Gastroesophageal sphincter (tissue), 3 donors: Measurements from ENCODE around the gene MKLN1.

Source experiments
- CTCF ChIP-seq, 4 experiments: fragments of 200-600 bp in 2 of 4; fragments of 450-650 bp in 2 of 4; sonication (generic) in 1 of 4; IDR thresholded peaks; one replicate each; pipeline ENCODE4 v1.5.1; 2017 to 2019; ENCODE audit warnings: antibody characterized with exemption in 4 of 4, mild to moderate bottlenecking in 2 of 4, moderate library complexity in 2 of 4
- EP300 ChIP-seq: sonication (generic); formaldehyde crosslinking; IDR thresholded peaks from one replicate; pipeline ENCODE4 v1.6.1; 2017; ENCODE audit warnings: antibody characterized with exemption, mild to moderate bottlenecking

DNA sequence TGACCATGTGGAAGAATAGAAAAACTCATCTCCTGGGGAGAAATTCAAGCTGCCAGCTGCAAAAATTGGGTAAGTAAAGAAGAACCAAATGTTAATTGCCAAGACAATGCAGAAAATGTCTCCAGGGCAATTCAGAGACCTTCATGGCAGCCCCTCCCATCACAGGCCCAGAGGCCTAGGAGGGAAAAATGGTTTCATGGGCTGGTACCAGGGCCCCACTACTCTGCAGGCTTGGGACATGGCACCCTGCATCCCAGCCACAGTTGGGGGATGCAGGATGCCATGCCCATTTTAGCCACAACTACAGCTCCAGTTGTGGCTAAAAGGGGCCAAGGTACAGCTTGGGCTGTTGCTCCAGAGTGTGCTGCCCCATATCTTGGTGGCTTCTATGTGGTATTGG is 20.9 kb upstream of the MKLN1 start:
- TF ChIP-seq CTCF (IDR thresholded peaks at IDR 0.05) (no peak), EP300 (no peak)
